ENCODE measurements around the gene HASPIN.

- no peak for TF ChIP-seq POLR2AphosphoS5 (IDR thresholded peaks at IDR 0.05; ENCODE audit: low read depth, low read length)
- no peak for TF ChIP-seq TAF1 (IDR thresholded peaks at IDR 0.05; ENCODE audit: borderline replicate concordance, low read depth, low read length)
These were observed 15.0 kb downstream of the HASPIN start for GRCh38 chr17:3738562-3739295.

All from GM12892 (cell line).